HepG2 (cell line): Measurements from ENCODE around the gene RIPK1. TPM values are rescaled to one million over a fixed set of nuclear protein-coding genes. Genes with fewer than 3 reads are reported as not detected.

Experiments
- CCDC6 ChIP-seq: sonication (generic); formaldehyde crosslinking; IDR thresholded peaks from 2 replicates; pipeline ENCODE4 v1.8.1; 2022; ENCODE audit warnings: mild to moderate bottlenecking, missing genetic modification reagents, moderate library complexity
- CREM ChIP-seq, 2 experiments: sonication (generic) in 1 of 2; formaldehyde crosslinking in 1 of 2; IDR thresholded peaks; 2 replicates each; pipeline versions ENCODE4 v1.4.0 to v1.6.1; 2016 to 2020; ENCODE audit warnings: antibody characterized with exemption in 1 of 2, mild to moderate bottlenecking in 1 of 2, missing genetic modification reagents in 1 of 2
- HOXA9 ChIP-seq: sonication (generic); formaldehyde crosslinking; IDR thresholded peaks from 2 replicates; pipeline ENCODE4 v1.8.1; 2022; ENCODE audit warnings: missing genetic modification reagents, mild to moderate bottlenecking, moderate library complexity, borderline replicate concordance
- KDM1A ChIP-seq: IDR thresholded peaks from 2 replicates; pipeline ENCODE4 v1.6.1; 2016; ENCODE audit warnings: missing compliant biosample characterization
- KMT2A ChIP-seq: sonication (generic); formaldehyde crosslinking; IDR thresholded peaks from 2 replicates; pipeline ENCODE4 v1.4.0; 2020; ENCODE audit warnings: missing genetic modification reagents
- NCOA2 ChIP-seq: sonication (generic); formaldehyde crosslinking; IDR thresholded peaks from 2 replicates; pipeline ENCODE4 v1.8.0; 2022; ENCODE audit warnings: inconsistent platforms
- PHF20 ChIP-seq: sonication (generic); formaldehyde crosslinking; IDR thresholded peaks from 2 replicates; pipeline ENCODE4 v1.5.0; 2020; ENCODE audit warnings: mild to moderate bottlenecking, missing genetic modification reagents
- PTBP1 ChIP-seq: fragments of 200-400 bp; formaldehyde crosslinking; IDR thresholded peaks from 2 replicates; pipeline ENCODE4 v1.6.1; 2018; ENCODE audit warnings: low read length, low read depth; ENCODE audit not compliant: poor library complexity, severe bottlenecking
- SAP130 ChIP-seq: IDR thresholded peaks from 2 replicates; pipeline ENCODE4 v1.6.1; 2016; ENCODE audit warnings: low read depth
- THAP11 ChIP-seq: IDR thresholded peaks from 2 replicates; pipeline ENCODE4 v1.6.1; 2016; ENCODE audit warnings: missing biosample characterization, missing genetic modification reagents
- ZFP36L1 ChIP-seq: sonication (generic); formaldehyde crosslinking; IDR thresholded peaks from 2 replicates; pipeline ENCODE4 v1.8.0; 2022; ENCODE audit warnings: mild to moderate bottlenecking, missing genetic modification reagents, moderate library complexity
- ZNF331 ChIP-seq: sonication (generic); formaldehyde crosslinking; IDR thresholded peaks from 2 replicates; pipeline ENCODE4 v1.4.0; 2020; ENCODE audit warnings: missing genetic modification reagents
- polyA plus RNA-seq, 8 experiments: library from polyadenylated mRNA; depleted of rRNA in 3 of 8; stranded (reverse) in 7 of 8; unstranded in 1 of 8; fragments of >200 nt; fragmentation: Illumina TruSeq in 4 of 8; extraction: Trizol in 4 of 8; gene quantifications; 2 replicates each; pipeline versions ENCODE4 v1.2.1 to v1.2.3, GENCODE V29; 2011 to 2016; ENCODE audit warnings: low read depth in 4 of 8, missing spikeins in 1 of 8, mixed read lengths in 1 of 8; ENCODE audit not compliant: insufficient read depth in 1 of 8
- total RNA-seq, 5 experiments: library from RNA; depleted of rRNA; stranded (reverse); fragments of >200 nt; fragmentation: Illumina TruSeq; extraction: Trizol; gene quantifications; 2 replicates each; pipeline ENCODE4 v1.2.3, GENCODE V29; 2016; ENCODE audit warnings: low read depth in 1 of 5
- TF ChIP-seq, protein P1 (sequence below): sonication (generic); formaldehyde crosslinking; IDR thresholded peaks from 2 replicates; pipeline ENCODE4 v1.5.0; 2020; ENCODE audit warnings: missing genetic modification reagents
- TF ChIP-seq, protein P2 (sequence below): sonication (generic); formaldehyde crosslinking; IDR thresholded peaks from 2 replicates; pipeline ENCODE4 v1.4.0; 2020; ENCODE audit warnings: missing genetic modification reagents
- TF ChIP-seq, protein P3 (sequence below): sonication (generic); formaldehyde crosslinking; IDR thresholded peaks from 2 replicates; pipeline ENCODE4 v1.4.0; 2020; ENCODE audit warnings: mild to moderate bottlenecking, missing genetic modification reagents
- TF ChIP-seq, protein P4 (sequence below): sonication (generic); formaldehyde crosslinking; IDR thresholded peaks from 2 replicates; pipeline ENCODE4 v1.4.0; 2020; ENCODE audit warnings: mild to moderate bottlenecking, missing genetic modification reagents
- TF ChIP-seq, protein P5 (sequence below): sonication (generic); formaldehyde crosslinking; IDR thresholded peaks from 2 replicates; pipeline ENCODE4 v1.5.0; 2020; ENCODE audit warnings: missing genetic modification reagents, mild to moderate bottlenecking, borderline replicate concordance
- TF ChIP-seq, protein P6 (sequence below), 2 experiments: sonication (generic) in 1 of 2; formaldehyde crosslinking in 1 of 2; IDR thresholded peaks; 2 replicates each; pipeline versions ENCODE4 v1.4.0 to v1.6.1; 2016 to 2020; ENCODE audit warnings: borderline replicate concordance in 1 of 2, low read depth in 1 of 2, mild to moderate bottlenecking in 1 of 2, missing genetic modification reagents in 1 of 2
- TF ChIP-seq, protein P7 (sequence below): IDR thresholded peaks from 2 replicates; pipeline ENCODE4 v1.6.1; 2012; ENCODE audit warnings: inconsistent platforms

RIPK1 gene
- total and polyA plus RNA-seq, 2 of the 13 experiments (the other 11 are each of a cell fraction or from before 2014, with no cell fraction given) = 9.0 to 10.3 TPM

DNA sequence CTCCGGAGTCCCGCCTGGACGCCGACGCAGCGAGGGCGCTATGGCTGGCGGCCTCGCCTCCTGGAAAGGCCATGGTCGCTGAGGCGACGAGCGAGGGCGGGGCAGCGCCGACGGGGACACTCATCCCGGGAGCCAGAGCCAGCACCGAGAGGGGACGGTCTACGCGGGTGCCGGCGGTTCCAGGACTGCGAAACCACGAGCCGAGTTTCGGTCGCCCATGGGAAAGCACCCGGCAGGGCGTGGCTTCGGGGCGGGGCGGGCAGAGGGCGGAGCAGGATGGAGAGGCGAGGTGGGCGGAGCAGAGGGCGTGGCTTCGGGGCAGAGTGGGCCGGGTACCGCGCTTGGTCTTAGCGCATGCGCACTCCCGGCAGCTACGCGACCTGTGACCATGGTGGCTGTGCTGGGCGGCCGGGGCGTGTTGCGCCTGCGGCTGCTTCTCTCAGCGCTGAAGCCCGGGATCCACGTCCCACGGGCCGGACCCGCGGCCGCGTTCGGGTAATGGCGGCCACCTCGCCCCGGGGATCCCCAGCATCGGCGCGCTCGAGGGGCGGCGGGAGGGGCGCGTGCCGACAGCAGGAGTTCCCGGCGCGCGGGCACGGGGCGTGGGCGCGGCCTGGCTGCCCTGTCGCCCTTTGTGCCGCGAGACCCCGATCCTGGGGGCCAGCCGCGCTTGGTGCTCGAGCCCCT lies 50.2 kb downstream of the RIPK1 start, which contains the start of gene BPHL (continued):
- TF ChIP-seq, protein P1, sequence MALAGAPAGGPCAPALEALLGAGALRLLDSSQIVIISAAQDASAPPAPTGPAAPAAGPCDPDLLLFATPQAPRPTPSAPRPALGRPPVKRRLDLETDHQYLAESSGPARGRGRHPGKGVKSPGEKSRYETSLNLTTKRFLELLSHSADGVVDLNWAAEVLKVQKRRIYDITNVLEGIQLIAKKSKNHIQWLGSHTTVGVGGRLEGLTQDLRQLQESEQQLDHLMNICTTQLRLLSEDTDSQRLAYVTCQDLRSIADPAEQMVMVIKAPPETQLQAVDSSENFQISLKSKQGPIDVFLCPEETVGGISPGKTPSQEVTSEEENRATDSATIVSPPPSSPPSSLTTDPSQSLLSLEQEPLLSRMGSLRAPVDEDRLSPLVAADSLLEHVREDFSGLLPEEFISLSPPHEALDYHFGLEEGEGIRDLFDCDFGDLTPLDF (CRISPR knock-in tag) = no peak
- TF ChIP-seq SAP130 (CRISPR knock-in tag) = peak; percentile 88
- no peak for TF ChIP-seq CREM (IDR thresholded peaks at IDR 0.05)
- peak; percentile 12; the same call in 1 of the 2 replicates for TF ChIP-seq CREM (CRISPR knock-in tag; IDR thresholded peaks at IDR 0.05)
- TF ChIP-seq THAP11 = peak; percentile 68
- TF ChIP-seq, protein P2, sequence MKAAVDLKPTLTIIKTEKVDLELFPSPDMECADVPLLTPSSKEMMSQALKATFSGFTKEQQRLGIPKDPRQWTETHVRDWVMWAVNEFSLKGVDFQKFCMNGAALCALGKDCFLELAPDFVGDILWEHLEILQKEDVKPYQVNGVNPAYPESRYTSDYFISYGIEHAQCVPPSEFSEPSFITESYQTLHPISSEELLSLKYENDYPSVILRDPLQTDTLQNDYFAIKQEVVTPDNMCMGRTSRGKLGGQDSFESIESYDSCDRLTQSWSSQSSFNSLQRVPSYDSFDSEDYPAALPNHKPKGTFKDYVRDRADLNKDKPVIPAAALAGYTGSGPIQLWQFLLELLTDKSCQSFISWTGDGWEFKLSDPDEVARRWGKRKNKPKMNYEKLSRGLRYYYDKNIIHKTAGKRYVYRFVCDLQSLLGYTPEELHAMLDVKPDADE (CRISPR knock-in tag) = no peak
- no peak for TF ChIP-seq CCDC6
- TF ChIP-seq, protein P3, sequence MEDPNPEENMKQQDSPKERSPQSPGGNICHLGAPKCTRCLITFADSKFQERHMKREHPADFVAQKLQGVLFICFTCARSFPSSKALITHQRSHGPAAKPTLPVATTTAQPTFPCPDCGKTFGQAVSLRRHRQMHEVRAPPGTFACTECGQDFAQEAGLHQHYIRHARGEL (CRISPR knock-in tag) = 0 out of 2 replicates have a peak, but pooled peaks have one; percentile 47
- no peak for TF ChIP-seq KDM1A (CRISPR knock-in tag)
- TF ChIP-seq HOXA9 (CRISPR knock-in tag) = peak; percentile 92; the same call in 1 of the 2 replicates
- peak; percentile 66 for TF ChIP-seq KMT2A (CRISPR knock-in tag)
- TF ChIP-seq PTBP1 = no peak
- peak; percentile 62 for TF ChIP-seq NCOA2
- TF ChIP-seq, protein P4, sequence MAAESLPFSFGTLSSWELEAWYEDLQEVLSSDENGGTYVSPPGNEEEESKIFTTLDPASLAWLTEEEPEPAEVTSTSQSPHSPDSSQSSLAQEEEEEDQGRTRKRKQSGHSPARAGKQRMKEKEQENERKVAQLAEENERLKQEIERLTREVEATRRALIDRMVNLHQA (CRISPR knock-in tag) = no peak
- TF ChIP-seq, protein P5, sequence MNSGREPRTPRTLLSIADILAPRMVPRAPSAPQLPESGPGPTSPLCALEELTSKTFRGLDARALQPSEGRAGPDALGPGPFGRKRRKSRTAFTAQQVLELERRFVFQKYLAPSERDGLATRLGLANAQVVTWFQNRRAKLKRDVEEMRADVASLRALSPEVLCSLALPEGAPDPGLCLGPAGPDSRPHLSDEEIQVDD (CRISPR knock-in tag) = peak; percentile 94
- TF ChIP-seq ZFP36L1 (CRISPR knock-in tag) = peak; percentile 88; the same call in 1 of the 2 replicates
- TF ChIP-seq, protein P6, sequence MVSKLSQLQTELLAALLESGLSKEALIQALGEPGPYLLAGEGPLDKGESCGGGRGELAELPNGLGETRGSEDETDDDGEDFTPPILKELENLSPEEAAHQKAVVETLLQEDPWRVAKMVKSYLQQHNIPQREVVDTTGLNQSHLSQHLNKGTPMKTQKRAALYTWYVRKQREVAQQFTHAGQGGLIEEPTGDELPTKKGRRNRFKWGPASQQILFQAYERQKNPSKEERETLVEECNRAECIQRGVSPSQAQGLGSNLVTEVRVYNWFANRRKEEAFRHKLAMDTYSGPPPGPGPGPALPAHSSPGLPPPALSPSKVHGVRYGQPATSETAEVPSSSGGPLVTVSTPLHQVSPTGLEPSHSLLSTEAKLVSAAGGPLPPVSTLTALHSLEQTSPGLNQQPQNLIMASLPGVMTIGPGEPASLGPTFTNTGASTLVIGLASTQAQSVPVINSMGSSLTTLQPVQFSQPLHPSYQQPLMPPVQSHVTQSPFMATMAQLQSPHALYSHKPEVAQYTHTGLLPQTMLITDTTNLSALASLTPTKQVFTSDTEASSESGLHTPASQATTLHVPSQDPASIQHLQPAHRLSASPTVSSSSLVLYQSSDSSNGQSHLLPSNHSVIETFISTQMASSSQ (IDR thresholded peaks at IDR 0.05; ENCODE audit: low read depth) = no peak
- TF ChIP-seq, protein P6 (CRISPR knock-in tag; IDR thresholded peaks at IDR 0.05; ENCODE audit: borderline replicate concordance) = peak; percentile 81
- TF ChIP-seq ZNF331 = peak; percentile 79
- peak; percentile 22; the same call in 1 of the 2 replicates for TF ChIP-seq PHF20
- TF ChIP-seq, protein P7, sequence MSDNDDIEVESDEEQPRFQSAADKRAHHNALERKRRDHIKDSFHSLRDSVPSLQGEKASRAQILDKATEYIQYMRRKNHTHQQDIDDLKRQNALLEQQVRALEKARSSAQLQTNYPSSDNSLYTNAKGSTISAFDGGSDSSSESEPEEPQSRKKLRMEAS = peak; percentile 79
